Frontal cortex (tissue), 4 donors: ENCODE results near the gene DNAI2. TPM values are rescaled to one million over a fixed set of nuclear protein-coding genes. Genes with fewer than 3 reads are reported as not detected.
A peak's percentile ranks its signal among the peaks of the same experiment; 100 is the strongest.

Experiments
- DNase-seq, 2 donors: peaks; one replicate each; pipeline ENCODE4 v3.0.0; 2012; ENCODE audit warnings: low spot score in 2 of 2
- FAIRE-seq: peaks from 2 replicates; lab custom pipeline; 2012; peaks lifted over from hg19 to GRCh38; lab: Jason Lieb, UNC
- total RNA-seq: library from RNA; depleted of rRNA; stranded (reverse); fragments of >200 nt; gene quantifications from one replicate; pipeline ENCODE4 v1.2.3, GENCODE V29; 2014
- donor health status: control.
- donor health status: control.
- donor health status: control.

DNAI2 gene
- total RNA-seq, 1 donor from 2014 or later: not detected

GRCh38 chr17:74295625-74296547 lies 21.9 kb downstream of the DNAI2 start:
- DNase-seq (no peak), FAIRE-seq (no peak)

GRCh38 chr17:74296548-74296936 lies 22.5 kb downstream of the DNAI2 start:
- peak in 1 of 2 donors; percentile 48 for DNase-seq
- no peak for FAIRE-seq

GRCh38 chr17:74297941-74298340 lies 23.9 kb downstream of the DNAI2 start:
- FAIRE-seq: no peak

GRCh38 chr17:74298778-74299177 lies 24.7 kb downstream of the DNAI2 start:
- FAIRE-seq (no peak), DNase-seq (no peak)

More at GRCh38 chr17:74297941-74298340, 23.9 kb downstream of the DNAI2 start:
- no peak for DNase-seq

- FAIRE-seq: no peak
- DNase-seq: no peak
Observed at GRCh38 chr17:74299226-74300009, 25.4 kb downstream of the DNAI2 start.

GRCh38 chr17:74303305-74303704 lies 29.3 kb downstream of the DNAI2 start:
- DNase-seq (no peak), FAIRE-seq (no peak)

GRCh38 chr17:74304184-74304583 lies 30.1 kb downstream of the DNAI2 start:
- no peak for DNase-seq
- no peak for FAIRE-seq

GRCh38 chr17:74305865-74306654 lies 32.0 kb downstream of the DNAI2 start:
- no peak for FAIRE-seq
- no peak for DNase-seq

GRCh38 chr17:74307984-74308773 lies 34.1 kb downstream of the DNAI2 start:
- DNase-seq (no peak), FAIRE-seq (no peak)

- no peak for DNase-seq
- FAIRE-seq: no peak
Observed at GRCh38 chr17:74309902-74310301, 35.9 kb downstream of the DNAI2 start.

- FAIRE-seq: no peak
- DNase-seq: no peak
Observed at GRCh38 chr17:74314877-74315276, 40.8 kb downstream of the DNAI2 start.

- DNase-seq (no peak), FAIRE-seq (no peak)
Observed at GRCh38 chr17:74316220-74316619, 42.2 kb downstream of the DNAI2 start.

GRCh38 chr17:74317071-74317470 lies 43.0 kb downstream of the DNAI2 start:
- no peak for FAIRE-seq
- DNase-seq: no peak

GRCh38 chr17:74318391-74318790 lies 44.4 kb downstream of the DNAI2 start:
- FAIRE-seq (no peak), DNase-seq (no peak)

GRCh38 chr17:74324521-74324920 lies 50.5 kb downstream of the DNAI2 start:
- no peak for FAIRE-seq
- DNase-seq: no peak

- no peak for FAIRE-seq
- DNase-seq: peak in 1 of 2 donors; percentile 55
Observed at GRCh38 chr17:74325376-74325742, 51.3 kb downstream of the DNAI2 start.

- no peak for FAIRE-seq
- DNase-seq: peak; percentile 82 to 88
Observed at GRCh38 chr17:74325743-74326379, 51.8 kb downstream of the DNAI2 start, which contains the start of gene KIF19. KIF19 (plus strand) TSS chr17:74326226; CDS start chr17:74326350, 124 bp downstream.

- no peak for FAIRE-seq
- no peak for DNase-seq
Observed at GRCh38 chr17:74326506-74326905, 52.5 kb downstream of the DNAI2 start.

GRCh38 chr17:74328487-74328886 lies 54.5 kb downstream of the DNAI2 start:
- FAIRE-seq (no peak), DNase-seq (no peak)
